Measurements from ENCODE around the gene NOXA1. TPM values are rescaled to one million over a fixed set of nuclear protein-coding genes. Genes with fewer than 3 reads are reported as not detected.

NOXA1 gene
- polyA plus RNA-seq, 1 donor: 6.7 TPM

DNA sequence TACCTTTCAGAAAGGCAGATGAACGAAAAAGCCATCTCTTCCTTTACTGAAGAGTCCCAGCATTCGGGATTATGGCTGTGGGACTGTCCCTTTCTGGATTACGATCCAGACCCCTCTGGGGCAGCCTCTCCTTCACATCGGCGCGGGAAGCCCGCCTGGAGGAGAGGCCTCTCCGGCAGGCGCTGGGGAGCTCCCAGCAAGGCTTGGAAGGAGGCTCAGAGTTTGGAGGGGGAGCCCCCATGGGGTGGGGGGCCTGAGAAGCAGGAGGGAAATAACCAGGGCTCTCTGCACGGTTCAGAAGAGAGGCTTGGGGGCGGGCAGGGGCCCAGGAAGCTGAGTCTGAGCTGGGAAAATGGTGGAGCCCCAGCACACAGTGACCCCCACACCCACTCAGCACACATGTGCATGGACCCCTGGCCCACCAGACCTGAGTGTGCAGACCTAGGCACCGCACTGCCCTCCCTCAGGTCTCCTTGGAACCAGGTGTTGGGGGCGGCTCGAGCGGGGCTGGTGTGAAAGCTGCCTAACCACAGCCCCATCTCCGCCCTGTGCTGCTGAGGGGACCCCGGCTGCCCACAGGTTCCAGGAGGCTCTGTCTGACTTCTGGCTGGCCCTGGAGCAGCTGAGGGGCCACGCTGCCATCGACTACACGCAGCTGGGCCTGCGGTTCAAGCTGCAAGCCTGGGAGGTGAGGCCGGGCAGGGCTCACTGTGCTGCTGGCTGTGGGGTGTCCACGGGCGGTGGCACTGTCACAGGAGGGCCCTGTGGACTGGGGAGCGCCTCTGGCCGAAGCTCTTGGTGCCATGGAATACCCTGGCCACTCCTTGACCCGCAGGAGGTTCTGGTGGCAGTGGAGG, 4.5 kb downstream of the NOXA1 start:
- DNase-seq: no peak

- no peak for DNase-seq
Observed at GRCh38 chr9:137428311-137428630, 5.1 kb downstream of the NOXA1 start.

GRCh38 chr9:137428841-137429545, 5.8 kb downstream of the NOXA1 start:
- DNase-seq: no peak

- DNase-seq: no peak
Observed at GRCh38 chr9:137429546-137429890, 6.3 kb downstream of the NOXA1 start.

DNA sequence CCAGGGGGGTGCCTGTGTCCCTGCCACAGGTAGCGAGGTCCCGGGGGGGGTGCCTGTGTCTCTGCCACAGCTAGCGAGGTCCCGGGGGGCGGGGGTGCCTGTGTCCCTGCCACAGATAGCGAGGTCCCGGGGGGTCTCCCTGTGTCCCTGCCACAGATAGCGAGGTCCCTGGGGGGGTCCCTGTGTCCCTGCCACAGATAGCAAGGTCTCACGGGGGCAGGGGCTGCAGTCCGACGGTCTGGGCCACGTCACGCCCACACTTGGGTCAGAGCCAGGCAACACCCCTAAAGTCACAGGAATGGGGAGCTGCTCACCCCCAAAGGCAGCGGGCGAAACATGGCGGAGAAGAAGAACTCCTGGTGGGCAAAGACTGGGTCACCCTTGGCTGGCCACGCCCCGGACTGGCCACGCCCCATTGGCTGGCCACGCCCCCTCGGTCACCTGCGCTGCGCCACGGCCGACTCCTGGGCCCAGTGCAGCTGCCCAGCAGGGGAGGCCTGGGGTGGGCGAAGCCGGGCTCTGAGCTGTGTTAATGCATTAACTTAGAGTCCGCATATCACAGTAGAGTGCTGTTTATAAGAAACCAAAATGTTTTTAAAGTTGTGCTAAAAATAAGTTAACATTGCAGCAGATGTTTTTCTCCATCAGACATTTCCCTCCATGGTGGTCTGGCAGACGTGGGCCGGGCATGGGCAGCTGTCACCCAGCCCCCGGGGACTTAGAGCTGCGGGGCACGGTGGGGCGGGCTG, 7.0 kb downstream of the NOXA1 start:
- no peak for DNase-seq

DNA sequence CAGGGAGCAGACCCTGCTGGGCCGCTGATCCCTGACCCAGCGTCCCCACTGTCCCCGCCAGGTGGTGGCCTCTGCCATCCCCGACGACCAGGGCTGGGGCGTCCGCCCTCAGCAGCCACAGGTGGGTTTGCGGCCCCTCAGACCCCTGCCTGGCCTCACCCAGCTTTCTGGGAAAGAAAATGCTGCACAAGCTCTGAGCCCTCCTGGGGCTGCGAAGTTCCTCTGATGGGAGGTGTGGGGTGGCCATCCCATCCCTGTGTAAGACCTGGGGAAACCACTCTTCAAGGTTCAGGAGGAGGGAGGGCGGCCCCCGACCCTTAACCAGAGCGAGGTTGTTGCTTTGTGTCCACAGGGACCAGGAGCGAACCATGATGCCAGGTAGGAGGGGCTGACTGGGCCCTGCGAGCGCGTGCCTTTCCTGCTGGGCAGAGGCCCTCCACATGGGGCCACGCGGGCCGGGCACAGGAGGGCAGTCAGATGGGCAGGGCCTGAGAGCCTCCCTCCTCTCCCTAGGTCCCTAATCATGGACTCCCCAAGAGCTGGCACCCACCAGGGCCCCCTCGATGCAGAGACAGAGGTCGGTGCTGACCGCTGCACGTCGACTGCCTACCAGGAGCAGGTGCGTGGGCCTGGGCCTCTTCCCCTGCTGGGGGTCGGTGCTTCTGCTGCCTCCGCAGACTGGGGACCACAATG, 7.7 kb downstream of the NOXA1 start:
- DNase-seq: no peak

GRCh38 chr9:137431416-137431931, 8.3 kb downstream of the NOXA1 start:
- no peak for DNase-seq

GRCh38 chr9:137432687-137433348, 9.6 kb downstream of the NOXA1 start:
- DNase-seq: no peak

DNA sequence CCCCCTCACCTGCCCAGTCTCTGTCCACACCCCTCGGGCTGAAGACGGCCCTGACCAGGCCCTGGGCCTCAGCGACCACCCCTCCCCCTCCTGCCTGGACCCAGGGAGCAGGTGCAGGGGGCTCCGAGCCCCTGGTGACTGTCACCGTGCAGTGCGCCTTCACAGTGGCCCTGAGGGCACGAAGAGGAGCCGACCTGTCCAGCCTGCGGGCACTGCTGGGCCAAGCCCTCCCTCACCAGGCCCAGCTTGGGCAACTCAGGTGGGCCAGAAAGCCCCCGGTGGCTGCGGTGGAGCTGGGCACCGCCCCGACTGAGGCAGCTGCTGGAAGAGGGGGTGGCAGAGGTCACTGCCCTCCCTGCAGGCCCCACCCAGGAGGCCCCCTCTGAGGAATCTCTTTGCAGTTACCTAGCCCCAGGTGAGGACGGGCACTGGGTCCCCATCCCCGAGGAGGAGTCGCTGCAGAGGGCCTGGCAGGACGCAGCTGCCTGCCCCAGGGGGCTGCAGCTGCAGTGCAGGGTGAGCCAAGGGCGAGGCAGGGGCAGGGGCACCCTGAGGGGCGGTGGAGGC, 10.2 kb downstream of the NOXA1 start:
- DNase-seq: no peak

GRCh38 chr9:137433916-137434431, 10.8 kb downstream of the NOXA1 start:
- no peak for DNase-seq

DNA sequence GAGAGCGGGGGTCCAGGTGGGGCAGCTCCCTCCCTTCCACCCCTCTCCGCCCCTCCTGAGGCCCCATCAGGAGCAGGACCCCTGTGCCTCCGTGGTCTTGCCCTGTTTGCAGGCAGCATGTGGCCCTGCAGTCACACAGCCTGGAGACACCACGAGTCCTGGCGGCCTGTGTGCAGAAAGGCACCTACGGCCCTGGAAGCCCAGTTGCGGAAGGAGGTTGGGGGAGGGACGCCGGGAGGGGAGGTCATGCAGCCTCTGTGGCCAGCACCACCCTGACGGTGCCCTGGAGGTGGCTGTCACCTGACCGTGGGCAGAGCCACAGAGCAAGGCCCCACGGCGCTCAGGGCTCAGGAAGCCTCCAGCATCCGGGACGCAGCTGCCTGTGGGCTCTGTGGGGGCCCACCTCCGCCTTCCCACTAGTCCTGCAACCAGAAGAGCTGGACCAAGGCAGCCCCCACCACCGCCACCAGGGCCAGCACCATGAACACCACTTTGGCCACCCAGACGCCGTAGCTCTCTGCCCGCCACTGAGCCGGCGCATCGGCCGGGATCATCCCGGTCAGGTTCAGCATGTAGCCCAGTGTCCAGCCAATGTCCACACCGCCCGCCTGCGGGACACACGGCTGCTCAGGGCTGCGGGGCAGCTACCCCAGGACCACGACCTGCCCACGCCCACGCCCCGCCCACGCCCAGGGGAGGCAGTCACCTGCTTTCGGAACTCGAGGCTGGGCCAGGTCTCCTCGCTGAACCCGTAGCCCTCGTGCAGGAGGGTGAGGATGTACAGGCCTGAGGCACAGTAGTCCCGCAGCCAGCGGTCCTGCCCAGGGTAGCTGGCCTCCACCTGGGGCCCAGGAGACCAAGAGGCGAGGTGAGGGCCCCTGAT, 11.5 kb downstream of the NOXA1 start:
- DNase-seq: no peak

DNA sequence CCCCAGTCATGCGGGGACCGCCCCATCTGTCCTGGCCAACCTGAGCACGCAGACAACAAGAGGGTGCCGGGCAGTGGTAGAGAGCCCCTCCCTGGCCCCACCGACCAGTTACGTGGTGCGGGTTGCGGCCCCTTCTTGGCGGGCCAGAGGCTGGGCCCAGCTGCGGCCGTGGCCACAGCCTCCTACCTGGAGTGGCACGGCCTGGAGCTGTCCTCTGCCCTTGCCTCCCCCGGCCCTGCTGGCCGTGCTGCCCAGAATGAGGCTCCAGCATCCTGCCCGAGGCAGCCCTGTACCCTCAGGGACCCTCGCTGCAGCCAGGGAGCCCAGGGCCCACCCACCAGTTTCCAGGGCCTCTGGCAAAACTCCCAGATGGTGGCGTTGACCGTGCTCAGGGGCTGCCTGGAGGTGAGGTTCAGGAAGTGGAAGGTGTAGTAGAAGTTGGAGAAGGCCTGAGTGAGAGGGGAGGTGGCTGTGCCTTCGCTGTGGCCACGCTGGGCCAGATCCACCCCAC, 12.2 kb downstream of the NOXA1 start:
- DNase-seq: no peak

DNA sequence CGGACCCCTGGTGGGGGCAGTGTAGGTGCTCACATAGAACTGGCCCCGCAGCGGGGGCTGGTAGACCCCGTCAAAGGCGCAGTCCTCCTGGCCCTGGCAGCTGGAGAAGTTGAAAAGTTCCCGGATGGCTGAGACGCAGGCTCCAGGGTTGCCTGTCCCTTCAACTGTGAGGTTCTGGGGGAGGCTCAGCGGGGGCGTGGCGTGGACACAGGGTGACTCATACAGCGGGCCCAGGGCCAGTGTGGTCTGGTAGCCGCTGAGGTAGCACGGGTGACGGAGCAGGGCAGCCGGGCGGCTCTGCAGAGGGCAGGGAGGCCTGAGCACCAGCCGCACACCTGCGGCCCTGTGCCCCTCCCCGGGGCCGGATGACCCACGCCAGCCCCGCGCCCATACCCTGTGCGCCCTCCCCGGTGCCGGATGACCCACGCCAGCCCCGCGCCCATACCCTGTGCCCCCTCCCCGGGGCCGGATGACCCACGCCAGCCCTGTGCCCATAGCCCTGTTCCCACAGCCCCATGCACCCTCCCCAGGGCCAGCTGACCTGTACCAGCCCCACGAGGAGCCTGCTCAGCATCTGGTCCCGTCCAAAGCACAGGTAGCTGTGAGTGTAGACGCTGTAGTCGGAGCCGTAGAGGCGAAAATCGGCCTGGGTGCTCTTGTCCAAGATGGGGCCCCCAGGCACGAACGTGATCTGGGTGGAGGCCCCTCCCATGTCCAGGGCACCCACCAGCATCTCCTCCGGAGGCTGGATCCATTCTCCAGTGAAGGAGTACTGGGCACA, 13.0 kb downstream of the NOXA1 start:
- DNase-seq: no peak

DNA sequence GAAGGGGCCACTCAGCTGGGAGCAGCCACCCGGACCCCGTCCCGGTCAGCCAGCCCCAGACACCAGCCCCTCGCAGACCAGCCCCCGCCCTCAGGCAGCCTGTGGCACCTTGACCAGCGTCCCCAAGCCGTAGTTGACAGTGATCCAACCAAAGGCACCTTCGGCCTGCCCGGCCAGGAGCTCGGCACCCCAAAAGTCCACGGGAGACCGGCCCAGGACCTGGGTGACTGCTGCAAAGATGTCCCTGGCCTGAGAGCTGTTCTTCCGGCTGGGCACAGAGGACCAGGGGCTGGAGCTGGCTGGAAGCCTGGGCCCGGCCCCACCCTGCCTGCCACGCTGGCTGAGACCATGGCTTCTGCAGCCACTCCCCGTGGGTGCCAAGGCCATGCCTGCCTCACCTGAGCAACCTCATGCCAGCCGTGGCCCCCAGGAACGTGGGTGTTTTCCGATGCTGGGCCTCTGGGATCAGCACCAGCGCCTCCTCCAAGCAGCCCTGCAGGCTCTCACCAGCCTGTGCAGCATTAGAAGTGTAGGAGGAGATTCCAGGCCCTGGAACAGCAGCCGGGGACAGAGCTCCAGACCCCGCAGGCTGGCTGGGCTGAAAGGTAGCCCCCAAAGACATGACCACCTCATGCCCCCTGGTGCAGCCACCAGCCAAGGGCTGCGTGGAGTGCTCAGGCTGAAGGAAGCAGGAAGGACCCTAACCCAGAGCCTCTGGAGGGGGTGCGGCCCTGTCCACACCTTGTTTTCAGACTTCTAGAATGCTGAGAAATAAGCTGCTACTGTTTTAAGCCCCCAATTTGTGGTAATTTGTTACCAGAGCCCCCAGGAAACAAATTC, 13.8 kb downstream of the NOXA1 start:
- no peak for DNase-seq

- DNase-seq: no peak
Observed at GRCh38 chr9:137437691-137438590, 14.7 kb downstream of the NOXA1 start.

GRCh38 chr9:137438591-137439157, 15.5 kb downstream of the NOXA1 start:
- DNase-seq: no peak
